Stimulated activated CD4-positive, alpha-beta T cell treated with anti-CD3 and anti-CD28 coated beads, Interleukin-4, amount 100 ng/mL, for 24 hours (primary cell): ENCODE results near the gene NCF4.

Experiments
- DNase-seq: peaks from one replicate; pipeline ENCODE4 v3.0.0-alpha.2; 2020

The NCF4 gene

DNA sequence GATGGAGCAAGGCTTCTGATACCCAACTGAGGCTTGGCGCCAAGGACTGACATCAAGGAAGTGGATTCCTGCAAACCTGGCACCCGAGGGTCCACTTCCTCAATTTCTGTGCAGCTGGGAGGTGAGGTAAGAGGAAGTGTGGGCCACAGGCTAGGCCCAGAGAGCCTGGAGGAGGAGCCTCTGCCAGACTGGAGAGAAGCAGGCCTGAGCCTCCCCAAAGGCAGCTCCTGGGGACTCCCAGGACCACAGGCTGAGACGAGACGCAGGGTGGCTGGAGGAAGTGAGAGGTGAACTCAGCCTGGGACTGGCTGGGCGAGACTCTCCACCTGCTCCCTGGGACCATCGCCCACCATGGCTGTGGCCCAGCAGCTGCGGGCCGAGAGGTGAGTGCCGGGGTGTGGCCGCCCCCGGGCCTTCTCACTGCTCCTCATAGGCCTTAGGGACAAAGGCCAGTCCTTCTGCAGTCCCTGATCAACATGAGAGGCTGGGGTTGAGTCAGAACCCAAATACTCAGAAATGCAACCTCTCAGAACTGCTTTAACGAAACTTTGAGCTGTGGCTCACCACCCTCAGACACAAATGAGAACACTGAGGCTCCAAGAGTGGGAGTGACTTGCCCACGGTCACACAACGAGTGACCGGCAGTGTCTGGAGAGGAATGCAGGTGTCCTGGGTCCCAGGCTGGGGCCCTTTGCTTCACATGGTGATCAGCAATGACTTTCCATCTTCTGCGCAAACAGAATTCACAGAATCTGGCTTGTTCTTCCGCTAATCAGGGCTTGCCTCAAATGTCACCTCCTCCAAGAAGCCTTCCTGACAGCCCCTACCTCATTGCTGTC is at the start of gene NCF4:
NCF4 (plus strand) TSS at position 186 of the 839 bp plus-strand sequence; CDS start at position 352, 166 bp downstream.
- peak; percentile 41 for DNase-seq

GRCh38 chr22:36811094-36811800 is 49.6 kb upstream of the NCF4 start:
- no peak for DNase-seq

DNA sequence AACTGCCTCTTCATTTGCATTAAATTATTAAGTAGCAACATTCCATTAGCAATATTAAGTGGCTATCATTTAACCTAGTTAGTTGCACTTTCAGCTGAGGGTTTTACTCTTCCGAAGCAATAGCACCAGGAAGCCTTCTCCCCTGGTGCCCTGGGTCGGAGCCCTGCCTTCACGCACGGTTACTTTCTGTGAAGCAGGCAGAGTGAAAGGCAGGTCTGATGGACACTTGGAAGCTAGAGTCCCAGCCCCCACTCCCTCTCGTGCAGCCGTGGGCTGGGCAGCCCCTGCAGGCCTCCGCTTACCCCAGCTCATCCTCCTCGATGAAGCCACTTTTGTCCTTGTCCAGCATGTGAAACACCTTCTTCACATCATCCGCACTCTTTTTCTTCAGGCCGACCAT is 46.0 kb upstream of the NCF4 start:
- DNase-seq, result no peak

DNA sequence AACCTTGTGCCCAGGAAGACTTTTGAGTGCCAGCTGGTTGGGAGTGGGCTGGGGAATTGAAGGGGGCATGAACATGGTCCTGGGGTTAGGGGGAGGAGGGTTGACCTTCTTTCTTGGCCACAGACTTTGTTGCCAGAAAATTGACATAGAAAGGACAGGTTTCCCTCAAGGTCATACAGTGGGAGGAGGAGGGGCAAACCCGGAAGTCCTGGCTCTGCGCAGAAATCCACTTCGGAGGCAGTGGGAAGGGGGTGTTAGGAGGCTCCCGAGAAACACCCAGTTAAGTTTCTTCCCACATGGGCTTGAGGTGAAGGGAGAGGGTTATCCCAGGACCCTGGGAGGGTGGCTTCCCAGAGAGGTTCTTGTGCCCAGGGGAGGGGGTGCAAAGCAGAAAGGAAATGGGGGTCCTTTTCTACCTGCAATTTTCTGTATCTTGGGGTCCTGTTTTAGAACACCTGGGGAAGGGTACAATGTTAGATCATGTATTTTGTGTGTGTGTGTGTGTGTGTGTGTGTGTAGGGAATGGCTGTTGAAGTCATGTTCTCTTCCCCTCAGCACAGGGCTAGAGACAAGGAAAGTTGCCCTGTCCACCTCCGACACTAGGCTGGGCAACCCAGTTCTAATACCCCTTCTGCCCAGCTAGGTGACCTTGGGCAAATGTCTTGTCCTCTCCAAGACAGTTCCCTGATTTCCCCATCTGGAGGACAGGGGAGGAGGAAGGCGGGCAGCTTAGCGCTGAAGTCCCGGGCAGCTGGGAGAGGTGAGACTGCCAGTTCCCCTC is 45.1 kb upstream of the NCF4 start:
- DNase-seq, result no peak

- no peak for DNase-seq
Observed at GRCh38 chr22:36816339-36816635, 44.5 kb upstream of the NCF4 start.

- DNase-seq, result no peak
Observed at GRCh38 chr22:36816636-36817524, 43.9 kb upstream of the NCF4 start, which contains the start of gene PVALB. PVALB (minus strand) TSS chr22:36817035; CDS start chr22:36817005, 30 bp downstream.

DNA sequence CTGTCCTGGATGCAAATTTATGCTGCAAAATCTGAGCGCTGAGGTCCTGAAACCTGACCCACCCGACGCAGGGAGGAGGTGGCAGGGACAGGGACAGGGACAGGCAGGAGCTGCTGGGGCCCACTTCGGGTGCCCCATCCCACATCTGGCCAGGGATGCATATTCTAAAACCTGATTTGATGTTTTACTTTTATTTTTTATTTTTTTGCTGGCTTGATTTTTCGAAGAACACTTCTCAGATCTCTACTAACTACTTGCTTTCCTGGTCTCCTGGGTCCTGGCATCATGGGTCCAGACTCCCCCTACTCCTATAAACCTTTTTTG is 43.3 kb upstream of the NCF4 start:
- no peak for DNase-seq

DNA sequence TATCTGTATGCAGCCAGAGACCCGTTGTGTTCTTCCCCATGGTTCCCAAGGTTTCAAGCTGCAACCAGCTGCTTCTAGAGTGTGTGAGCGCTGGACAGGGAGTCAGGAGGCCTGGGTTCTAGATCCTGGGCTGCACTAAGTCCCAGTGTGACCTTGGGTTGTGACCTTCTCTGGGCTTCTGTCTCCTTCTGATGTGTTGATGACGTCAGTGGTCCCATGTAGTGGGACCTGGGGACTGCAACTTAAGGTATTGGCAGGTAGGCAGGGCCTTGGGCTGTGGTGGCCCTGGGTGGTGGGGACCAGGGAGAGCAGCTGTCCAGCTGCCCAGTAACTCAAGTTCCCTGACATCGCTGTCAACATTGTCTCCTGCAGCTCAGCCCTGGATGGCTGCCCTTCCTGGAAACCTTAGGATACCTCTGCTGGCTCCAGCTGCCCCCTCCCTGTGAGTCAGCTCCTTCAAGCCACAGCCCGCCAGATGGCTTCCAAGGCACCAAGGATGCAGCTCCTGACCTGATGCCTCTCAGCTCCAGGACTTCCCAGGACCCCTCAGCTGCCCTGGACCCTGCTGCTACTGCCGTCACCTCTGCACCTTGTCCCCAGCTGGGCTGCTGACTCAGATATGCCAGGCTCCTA is 42.7 kb upstream of the NCF4 start:
- DNase-seq, result no peak

DNA sequence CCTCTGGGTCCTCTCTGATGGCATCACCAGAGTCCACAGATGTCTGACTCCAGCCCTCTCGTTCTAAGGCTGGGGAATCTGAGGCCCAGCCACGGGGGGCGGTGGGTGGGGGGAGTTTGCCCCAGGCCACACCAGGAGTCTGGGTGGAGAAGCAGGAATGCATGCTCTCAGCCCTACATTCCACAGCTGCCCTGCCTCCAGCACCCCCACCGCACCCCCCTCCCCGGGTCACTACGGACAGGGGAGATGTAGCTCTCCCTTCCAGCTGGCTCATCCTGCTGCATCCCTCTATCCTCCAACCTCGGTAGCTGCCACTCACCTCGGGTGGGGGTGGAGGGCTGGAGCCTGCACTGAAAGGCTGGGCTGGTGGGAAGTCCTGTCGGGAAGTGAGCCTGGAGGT is 41.7 kb upstream of the NCF4 start:
- no peak for DNase-seq

GRCh38 chr22:36822581-36822980 is 38.2 kb upstream of the NCF4 start:
- DNase-seq, result no peak

- DNase-seq, result no peak
Observed at GRCh38 chr22:36823186-36823839, 37.5 kb upstream of the NCF4 start.

- DNase-seq, result no peak
Observed at GRCh38 chr22:36824655-36825054, 36.2 kb upstream of the NCF4 start.

DNA sequence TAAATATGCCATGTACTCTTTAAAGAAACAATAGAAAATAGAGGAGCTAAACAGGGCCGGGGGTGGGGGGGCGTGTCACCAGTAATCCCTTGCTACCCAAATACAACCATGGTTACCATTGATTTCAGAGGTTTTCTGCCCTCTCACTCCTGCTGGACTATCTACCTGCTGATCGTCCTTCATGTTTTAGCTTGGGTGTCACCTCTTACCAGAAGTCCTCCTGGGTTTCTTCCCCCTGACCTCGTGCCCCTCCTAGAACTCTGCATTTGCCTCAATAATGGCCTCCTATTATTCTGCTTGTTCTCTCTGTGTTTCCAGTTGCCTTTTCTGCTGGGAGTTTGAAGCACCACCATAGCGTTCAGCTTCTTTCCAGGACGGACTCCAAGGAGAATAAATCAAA is 34.5 kb upstream of the NCF4 start:
- no peak for DNase-seq

- no peak for DNase-seq
Observed at GRCh38 chr22:36828815-36829214, 32.0 kb upstream of the NCF4 start.

DNA sequence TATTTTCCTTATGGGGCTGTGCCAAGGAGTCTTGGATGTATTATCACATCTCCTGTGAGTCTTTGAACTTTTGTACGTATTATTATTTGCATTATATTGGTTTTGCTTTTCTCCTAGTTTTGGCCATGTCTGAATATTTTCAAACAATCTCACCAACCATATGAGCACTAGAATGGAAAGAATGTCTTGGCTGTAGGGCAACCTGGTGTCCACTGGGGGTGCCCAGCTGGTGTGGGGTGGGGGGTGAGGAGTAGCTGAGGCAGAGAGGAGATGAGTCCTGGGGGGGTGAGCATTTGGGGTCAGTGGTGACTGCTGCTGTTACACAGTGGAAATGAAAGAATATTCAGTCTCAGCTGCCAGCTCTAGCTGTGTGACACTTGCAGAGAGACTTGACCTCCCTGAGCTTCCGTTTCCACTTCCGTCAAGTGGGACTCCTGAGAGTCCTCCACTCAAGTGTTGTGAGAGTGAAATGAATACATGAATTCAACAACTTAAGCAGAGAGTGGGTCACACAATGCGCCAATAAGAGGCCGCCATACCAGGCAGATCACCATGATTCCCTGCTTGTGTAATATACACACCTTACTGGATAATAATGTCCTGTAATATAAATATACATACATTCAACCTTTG is 31.3 kb upstream of the NCF4 start:
- DNase-seq, result no peak

- DNase-seq, result no peak
Observed at GRCh38 chr22:36830601-36831000, 30.2 kb upstream of the NCF4 start.

- DNase-seq, result no peak
Observed at GRCh38 chr22:36831206-36831605, 29.6 kb upstream of the NCF4 start.

DNA sequence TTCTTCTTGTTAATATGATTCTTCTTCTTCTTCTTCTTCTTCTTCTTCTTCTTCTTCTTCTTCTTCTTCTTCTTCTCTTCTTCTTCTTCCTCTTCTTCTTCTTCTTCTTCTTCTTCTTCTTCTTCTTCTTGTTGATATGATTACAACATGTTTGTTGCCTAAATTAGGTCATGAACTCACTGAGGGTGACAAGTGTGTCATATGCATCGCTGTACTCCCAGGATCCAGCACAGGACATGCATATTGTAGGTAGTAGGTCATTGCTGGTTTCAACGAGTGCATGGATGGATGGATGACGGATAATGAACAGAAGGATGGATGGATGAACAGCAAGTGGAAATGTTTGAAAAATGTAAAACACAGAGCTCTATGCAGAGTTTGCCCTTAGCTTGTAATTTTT is 29.1 kb upstream of the NCF4 start:
- DNase-seq, result no peak

DNA sequence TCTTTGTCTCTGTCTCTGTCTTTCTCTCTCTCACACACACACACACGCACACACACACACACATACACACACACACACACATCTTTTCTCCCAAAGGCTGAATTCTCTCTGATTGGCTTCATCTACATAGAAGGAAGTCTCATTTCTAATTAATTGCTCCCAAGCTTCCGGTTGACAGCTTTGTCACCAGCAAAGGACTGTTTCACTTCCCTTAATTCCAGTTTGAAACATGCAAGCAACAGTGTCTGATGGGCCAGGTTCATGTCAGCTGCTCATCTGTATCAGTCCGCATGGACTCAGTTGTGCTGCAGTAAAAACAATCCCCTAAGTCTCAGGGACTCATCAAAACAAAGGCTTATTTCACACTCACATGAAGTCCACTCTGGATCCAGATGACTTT is 27.7 kb upstream of the NCF4 start:
- DNase-seq, result no peak

DNA sequence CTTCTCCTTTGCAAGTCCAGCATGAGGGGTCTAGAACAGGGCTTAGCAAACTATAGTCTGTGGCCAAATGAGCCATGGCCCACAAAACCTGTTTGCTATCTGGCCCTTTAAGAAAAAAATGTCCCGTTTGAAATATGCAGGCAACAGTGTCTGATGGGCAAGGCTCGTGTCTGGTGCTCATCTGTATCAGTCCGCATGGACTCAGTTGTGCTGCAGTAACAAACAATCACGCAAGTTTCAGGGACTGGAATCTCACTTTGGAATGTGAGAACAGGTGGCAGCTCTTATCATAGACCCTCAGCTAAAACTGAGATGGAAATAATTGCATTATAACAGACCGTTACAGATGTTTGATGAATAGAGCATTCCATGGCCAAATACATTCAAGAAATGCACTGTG is 24.9 kb upstream of the NCF4 start:
- no peak for DNase-seq
